Measurements from ENCODE around the gene KLHL14.
"Not testable (repeated sequence)": the region's sequence is repeated elsewhere in the genome, so short reads cannot be mapped to it uniquely, and the experiment has no call there.

Gene KLHL14

DNA sequence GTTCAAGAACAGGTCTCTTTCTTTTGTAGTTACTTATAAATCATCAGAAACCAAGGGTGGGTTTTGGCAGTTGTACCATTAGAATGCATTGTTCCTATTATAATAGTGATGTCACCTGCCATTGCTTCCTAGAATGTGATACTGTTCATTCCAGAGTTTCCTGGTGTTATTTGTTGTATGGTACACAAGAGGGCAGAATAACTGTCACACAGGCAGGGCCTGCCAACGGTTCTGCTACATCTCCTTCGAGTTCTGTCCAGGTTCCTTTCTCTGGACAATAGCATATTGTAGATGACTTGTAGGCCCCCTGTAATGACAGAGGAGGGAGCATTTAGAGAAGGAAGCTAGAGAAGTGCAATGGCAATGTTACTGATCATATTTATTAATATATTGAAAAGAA, 98.3 kb downstream of the KLHL14 start:
- TF ChIP-seq ZNF274 (IDR thresholded peaks at IDR 0.05; ENCODE audit: low read depth, low read length): no peak
- no peak overlapping the region for H3K4me3 ChIP-seq (ENCODE audit: low read length)

GRCh38 chr18:32672398-32672797, 100.4 kb downstream of the KLHL14 start:
- no peak overlapping the region for H3K4me3 ChIP-seq (ENCODE audit: low read length)
- TF ChIP-seq ZNF274 (IDR thresholded peaks at IDR 0.05; ENCODE audit: low read depth, low read length): no peak

- H3K4me3 ChIP-seq (ENCODE audit: low read length): no peak overlapping the region
- no peak for TF ChIP-seq ZNF274 (IDR thresholded peaks at IDR 0.05; ENCODE audit: low read depth, low read length)
These were observed 102.1 kb downstream of the KLHL14 start for GRCh38 chr18:32670727-32671126.

- no peak overlapping the region for H3K4me3 ChIP-seq (ENCODE audit: low read length)
- no peak for TF ChIP-seq ZNF274 (IDR thresholded peaks at IDR 0.05; ENCODE audit: low read depth, low read length)
These were observed 103.2 kb downstream of the KLHL14 start for GRCh38 chr18:32669549-32670165.

DNA sequence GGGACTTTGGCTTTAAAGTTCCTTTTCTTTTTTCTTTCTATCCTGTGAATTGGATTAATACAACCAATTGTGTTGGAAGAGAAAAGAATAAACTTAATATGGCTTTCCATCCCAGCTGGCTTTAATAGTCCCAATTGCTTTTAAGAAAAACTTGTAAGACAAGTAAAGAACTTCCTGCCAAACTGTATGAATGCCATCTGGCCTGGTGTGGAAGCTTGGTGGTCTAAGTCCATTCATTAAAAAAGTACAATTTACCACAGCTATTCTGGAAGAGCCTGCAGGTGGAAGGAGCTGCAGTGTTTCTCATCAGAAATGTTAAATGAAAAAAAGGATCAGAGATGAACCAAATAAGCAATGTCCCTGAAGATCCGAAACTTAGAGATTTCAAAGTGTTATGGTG, 103.9 kb downstream of the KLHL14 start:
- no peak overlapping the region for H3K4me3 ChIP-seq (ENCODE audit: low read length)
- no peak for TF ChIP-seq ZNF274 (IDR thresholded peaks at IDR 0.05; ENCODE audit: low read depth, low read length)

DNA sequence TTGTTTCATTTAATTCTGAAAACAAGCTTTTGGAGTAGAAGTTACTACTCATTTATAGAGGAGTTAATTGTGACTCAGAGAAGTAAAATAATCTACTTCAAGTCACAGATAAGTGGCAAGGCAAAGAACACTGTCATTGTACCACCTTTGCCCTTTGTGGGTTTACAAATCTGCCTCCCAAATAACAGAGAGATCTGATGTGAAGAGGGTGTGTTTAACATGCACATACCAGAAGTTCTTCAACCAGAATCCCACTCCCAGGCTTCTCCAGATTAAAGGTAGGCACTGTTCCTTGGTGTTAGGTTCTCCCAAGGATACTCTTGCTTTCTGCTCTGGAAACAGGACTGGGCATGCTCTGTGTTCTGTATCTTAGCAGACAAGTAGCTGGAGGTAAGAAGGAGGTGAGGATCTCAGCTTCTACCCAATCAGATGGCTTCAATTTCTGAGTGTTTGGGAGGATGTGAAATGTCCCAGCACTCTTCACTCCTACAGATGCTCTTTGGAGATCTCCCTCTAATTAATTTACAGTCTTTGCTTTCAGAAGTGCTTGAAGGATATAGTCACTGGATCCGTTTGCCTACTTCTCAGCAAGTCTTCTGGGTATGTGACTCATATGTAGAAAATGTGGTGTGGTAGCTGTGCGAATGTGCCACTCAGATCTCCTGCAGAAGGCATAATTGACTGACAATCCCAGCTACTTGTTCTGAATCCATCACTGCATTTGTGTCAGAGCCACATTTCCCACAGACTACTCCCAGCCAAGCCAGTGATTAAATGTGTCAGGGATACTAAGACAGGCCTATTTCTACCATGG, 111.1 kb downstream of the KLHL14 start:
- H3K4me3 ChIP-seq (ENCODE audit: low read length): no peak overlapping the region
- no peak for TF ChIP-seq ZNF274 (IDR thresholded peaks at IDR 0.05; ENCODE audit: low read depth, low read length)

GRCh38 chr18:32654507-32654906, 118.3 kb downstream of the KLHL14 start:
- H3K4me3 ChIP-seq (ENCODE audit: low read length): not testable (repeated sequence)

DNA sequence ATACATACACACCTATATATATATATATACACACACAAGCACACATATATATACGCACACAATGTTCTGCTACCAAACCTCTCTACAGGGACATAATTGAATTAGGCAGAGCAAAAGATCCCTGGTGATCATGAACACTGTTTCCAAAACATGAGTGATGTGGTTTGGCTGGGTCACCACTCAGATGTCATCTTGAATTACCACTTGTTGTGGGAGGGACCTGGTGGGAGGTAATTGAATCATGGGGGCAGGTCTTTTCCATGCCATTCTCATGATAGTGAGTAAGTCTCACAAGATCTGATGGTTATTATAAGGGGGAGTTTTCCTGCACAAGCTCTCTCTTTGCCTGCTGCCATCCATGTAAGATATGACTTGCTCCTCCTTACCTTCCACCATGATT, 135.2 kb downstream of the KLHL14 start:
- not testable (repeated sequence) for H3K4me3 ChIP-seq (ENCODE audit: low read length)

DNA sequence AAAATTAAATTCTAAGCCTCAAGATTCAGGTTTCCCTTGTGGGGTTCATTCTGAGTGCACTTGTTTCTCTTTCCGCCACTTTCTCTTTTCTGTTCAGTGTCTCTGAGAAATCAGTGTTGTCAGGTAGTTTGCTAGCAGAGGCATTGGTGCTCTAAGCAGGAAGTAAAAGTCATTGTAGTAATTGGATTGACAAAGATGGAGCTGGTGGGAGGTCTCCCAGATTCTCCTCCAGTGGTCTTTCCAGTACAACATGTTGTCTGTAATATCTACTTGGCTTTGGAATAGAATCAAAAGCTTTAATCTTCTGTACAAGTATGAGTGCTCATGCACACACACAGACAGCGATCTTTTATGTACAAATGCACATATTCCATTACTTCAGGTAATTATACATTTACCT, 135.6 kb downstream of the KLHL14 start:
- no peak overlapping the region for H3K4me3 ChIP-seq (ENCODE audit: low read length)
- no peak for TF ChIP-seq ZNF274 (IDR thresholded peaks at IDR 0.05; ENCODE audit: low read depth, low read length)

GRCh38 chr18:32634876-32635431, 137.9 kb downstream of the KLHL14 start:
- H3K4me3 ChIP-seq (ENCODE audit: low read length): no peak overlapping the region
- no peak for TF ChIP-seq ZNF274 (IDR thresholded peaks at IDR 0.05; ENCODE audit: low read depth, low read length)

DNA sequence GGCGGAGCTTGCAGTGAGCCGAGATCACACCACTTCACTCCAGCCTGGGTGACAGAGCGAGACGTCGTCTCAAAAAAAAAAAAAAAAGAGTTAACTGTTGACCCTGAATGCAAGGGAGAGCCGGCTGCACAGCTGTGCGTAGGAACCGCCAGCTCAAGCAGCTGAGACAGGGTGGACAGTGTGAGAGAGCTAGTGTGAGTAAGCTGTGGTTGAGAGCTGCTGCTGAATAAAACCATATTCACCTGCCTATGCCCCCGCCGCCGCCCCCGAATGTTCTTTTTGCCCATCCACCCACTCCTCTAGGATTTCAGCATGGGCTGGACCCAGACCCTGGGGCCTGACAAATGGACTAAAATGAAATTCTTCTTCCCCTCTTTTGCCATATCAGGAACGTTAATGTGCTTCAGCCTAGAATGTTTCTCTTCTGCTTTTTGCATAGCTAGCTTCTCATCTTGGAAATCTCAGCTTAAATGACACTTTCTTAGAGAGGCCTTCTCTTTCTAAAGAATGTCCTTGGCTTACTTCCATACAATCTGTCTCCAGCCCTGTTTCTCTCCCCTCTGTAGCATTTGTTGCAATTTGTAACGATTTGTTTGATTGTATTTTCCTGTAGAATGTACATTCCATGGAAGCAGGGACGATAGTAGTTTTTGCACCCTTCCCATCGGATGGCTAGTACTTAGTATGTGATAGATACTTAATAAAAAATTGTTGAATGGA, 142.7 kb downstream of the KLHL14 start:
- no peak overlapping the region for H3K4me3 ChIP-seq (ENCODE audit: low read length)
- TF ChIP-seq ZNF274 (IDR thresholded peaks at IDR 0.05; ENCODE audit: low read depth, low read length): no peak

- no peak for TF ChIP-seq ZNF274 (IDR thresholded peaks at IDR 0.05; ENCODE audit: low read depth, low read length)
- H3K4me3 ChIP-seq (ENCODE audit: low read length): no peak overlapping the region
These were observed 143.5 kb downstream of the KLHL14 start for GRCh38 chr18:32629292-32629691.

- no peak for TF ChIP-seq ZNF274 (IDR thresholded peaks at IDR 0.05; ENCODE audit: low read depth, low read length)
- H3K4me3 ChIP-seq (ENCODE audit: low read length): no peak overlapping the region
These were observed 148.6 kb downstream of the KLHL14 start for GRCh38 chr18:32624182-32624723.

DNA sequence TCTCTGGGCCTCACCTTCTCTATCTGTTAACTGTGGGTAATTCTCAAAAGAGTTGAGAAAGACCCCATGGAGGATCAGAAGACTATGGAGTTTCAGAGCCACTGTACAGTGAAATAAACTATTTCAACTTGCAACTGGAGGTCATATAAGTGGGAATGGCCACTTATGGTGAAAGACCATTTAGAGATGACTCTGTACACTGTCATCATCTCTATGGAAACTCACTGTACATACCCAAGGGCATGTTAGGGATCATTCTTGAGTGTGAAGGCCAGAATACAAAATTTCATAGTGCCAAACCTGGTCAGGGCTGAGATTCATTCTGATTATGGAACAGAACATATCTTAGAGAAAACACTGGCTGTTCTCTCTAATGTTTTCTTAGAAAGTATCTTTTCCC, 149.3 kb downstream of the KLHL14 start:
- no peak for TF ChIP-seq ZNF274 (IDR thresholded peaks at IDR 0.05; ENCODE audit: low read depth, low read length)
- H3K4me3 ChIP-seq (ENCODE audit: low read length): no peak overlapping the region
